Measurements from ENCODE around the gene TCL1B. TPM values are rescaled to one million over a fixed set of nuclear protein-coding genes. Genes with fewer than 3 reads are reported as not detected.

Gene TCL1B
- polyA plus RNA-seq, 2 of the 4 experiments (the other 2 are of a cell fraction), result not detected

DNA sequence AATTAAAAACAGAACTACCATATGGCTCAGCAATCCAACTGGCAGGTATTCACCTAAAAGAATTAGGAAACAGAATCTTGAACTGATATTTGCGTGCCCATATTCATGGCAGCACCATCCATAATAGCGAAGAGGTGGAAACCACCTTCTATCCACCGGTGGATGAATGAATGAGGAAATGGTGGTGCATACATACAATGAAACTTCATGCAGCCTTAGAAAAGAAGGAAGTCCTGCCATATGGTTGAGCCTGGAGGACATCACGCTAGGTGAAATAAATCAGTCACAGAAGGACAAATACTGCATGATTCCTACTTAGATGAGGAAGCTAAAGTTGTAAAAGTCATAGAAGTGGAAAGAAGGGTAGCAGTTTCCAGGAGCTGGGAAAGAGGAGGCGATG lies 21.1 kb downstream of the TCL1B start (continued):
- TF ChIP-seq, protein P1, sequence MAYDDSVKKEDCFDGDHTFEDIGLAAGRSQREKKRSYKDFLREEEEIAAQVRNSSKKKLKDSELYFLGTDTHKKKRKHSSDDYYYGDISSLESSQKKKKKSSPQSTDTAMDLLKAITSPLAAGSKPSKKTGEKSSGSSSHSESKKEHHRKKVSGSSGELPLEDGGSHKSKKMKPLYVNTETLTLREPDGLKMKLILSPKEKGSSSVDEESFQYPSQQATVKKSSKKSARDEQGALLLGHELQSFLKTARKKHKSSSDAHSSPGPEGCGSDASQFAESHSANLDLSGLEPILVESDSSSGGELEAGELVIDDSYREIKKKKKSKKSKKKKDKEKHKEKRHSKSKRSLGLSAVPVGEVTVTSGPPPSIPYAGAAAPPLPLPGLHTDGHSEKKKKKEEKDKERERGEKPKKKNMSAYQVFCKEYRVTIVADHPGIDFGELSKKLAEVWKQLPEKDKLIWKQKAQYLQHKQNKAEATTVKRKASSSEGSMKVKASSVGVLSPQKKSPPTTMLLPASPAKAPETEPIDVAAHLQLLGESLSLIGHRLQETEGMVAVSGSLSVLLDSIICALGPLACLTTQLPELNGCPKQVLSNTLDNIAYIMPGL (CRISPR knock-in tag; IDR thresholded peaks at IDR 0.05; ENCODE audit: borderline replicate concordance), result no peak

DNA sequence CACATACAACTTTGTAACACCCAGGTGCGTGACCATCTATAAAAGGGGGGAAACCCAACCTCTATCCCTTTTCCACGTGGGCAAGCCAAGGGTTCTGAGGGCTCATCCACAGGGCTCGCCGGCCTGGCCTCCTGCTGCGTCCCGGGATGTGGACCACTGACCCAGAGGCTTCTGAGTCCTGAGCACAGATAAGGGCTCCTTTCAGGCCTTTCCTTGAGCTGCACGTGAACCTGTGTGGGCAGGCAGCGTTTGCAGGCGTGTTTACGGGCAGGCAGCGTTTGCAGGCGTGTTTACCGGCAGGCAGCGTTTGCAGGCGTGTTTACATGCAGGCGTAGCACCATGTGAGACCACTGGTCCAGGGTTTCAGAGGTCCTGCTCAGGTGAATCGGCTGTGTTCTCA lies 23.9 kb downstream of the TCL1B start:
- no peak overlapping the region for H3K4me2 ChIP-seq
- WGBS (ENCODE audit: missing lambda C conversion rate), result 30% methylated on average over 10 of the region's 17 CpGs

DNA sequence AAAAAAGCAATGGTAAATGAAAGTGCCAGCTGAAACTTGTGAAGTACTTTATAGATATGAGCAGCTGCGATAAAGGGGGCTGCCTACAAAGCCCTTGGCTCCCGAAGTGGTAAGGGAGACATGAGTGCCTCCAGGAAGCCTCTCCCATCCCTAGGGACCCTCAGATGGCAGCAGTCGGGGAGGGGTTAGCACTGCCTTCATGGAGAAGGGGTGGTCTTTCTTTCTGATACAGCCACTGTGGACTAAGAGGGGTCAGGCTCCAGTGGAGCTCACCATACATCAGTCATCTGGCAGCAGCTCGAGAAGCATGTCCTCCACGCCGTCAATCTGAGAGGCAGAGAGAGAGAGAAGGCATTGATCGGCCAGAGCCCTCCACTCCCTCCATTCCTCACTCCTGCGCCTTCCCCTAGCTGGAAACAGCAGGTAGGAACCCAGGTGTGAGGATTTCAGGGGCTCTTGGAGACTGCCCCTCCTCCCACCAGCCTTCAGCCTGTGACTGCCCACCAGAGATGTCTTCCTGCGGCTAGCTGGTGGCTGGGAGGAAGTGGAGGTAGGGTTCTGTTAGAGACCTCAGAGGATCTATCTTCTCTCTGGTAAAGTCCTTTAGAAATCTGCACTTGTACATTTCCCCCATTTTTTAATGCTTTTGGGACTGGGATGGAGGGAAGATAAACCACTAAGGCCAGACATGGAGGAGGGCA lies 25.4 kb downstream of the TCL1B start:
- Histone ChIP-seq H3K4me2 (no peak overlapping the region), H3K27ac (no peak overlapping the region), H3K9me3 (no peaks in the 10 kb centered on the region), H3K4me1 (no peaks in the 10 kb centered on the region), H3K4me3 (no peak overlapping the region)
- ChIA-PET POLR2A (no interaction called here), CTCF (interaction anchor here (0.6 to 1.2 kb wide), 2 partner anchors 81 to 980 kb away, joined by 3 read pairs; no protein-coding TSS in a partner anchor)
- 17% methylated on average over 9 of the region's 9 CpGs for WGBS (ENCODE audit: missing lambda C conversion rate)
- TF ChIP-seq ESRRA (IDR thresholded peaks at IDR 0.05; ENCODE audit: borderline replicate concordance, low read length) (no peak), EHF (CRISPR knock-in tag; IDR thresholded peaks at IDR 0.05) (no peak), NFE2L2 (conservative IDR thresholded peaks at IDR 0.05; ENCODE audit: low read length) (no peak), FOXS1 (CRISPR knock-in tag; IDR thresholded peaks at IDR 0.05) (no peak), RFX5 (IDR thresholded peaks at IDR 0.05) (no peak), CHD4 (IDR thresholded peaks at IDR 0.05; ENCODE audit: borderline replicate concordance) (no peak), NPAS2 (CRISPR knock-in tag; IDR thresholded peaks at IDR 0.05; ENCODE audit: borderline replicate concordance) (no peak), GATA3 (IDR thresholded peaks at IDR 0.05; ENCODE audit: borderline replicate concordance) (no peak)
- TF ChIP-seq, protein P2, sequence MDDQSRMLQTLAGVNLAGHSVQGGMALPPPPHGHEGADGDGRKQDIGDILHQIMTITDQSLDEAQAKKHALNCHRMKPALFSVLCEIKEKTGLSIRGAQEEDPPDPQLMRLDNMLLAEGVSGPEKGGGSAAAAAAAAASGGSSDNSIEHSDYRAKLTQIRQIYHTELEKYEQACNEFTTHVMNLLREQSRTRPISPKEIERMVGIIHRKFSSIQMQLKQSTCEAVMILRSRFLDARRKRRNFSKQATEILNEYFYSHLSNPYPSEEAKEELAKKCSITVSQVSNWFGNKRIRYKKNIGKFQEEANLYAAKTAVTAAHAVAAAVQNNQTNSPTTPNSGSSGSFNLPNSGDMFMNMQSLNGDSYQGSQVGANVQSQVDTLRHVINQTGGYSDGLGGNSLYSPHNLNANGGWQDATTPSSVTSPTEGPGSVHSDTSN (IDR thresholded peaks at IDR 0.05), result no peak
- TF ChIP-seq, protein P3, sequence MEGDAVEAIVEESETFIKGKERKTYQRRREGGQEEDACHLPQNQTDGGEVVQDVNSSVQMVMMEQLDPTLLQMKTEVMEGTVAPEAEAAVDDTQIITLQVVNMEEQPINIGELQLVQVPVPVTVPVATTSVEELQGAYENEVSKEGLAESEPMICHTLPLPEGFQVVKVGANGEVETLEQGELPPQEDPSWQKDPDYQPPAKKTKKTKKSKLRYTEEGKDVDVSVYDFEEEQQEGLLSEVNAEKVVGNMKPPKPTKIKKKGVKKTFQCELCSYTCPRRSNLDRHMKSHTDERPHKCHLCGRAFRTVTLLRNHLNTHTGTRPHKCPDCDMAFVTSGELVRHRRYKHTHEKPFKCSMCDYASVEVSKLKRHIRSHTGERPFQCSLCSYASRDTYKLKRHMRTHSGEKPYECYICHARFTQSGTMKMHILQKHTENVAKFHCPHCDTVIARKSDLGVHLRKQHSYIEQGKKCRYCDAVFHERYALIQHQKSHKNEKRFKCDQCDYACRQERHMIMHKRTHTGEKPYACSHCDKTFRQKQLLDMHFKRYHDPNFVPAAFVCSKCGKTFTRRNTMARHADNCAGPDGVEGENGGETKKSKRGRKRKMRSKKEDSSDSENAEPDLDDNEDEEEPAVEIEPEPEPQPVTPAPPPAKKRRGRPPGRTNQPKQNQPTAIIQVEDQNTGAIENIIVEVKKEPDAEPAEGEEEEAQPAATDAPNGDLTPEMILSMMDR (IDR thresholded peaks at IDR 0.05), result no peak
- TF ChIP-seq, protein P1 (CRISPR knock-in tag; IDR thresholded peaks at IDR 0.05; ENCODE audit: borderline replicate concordance), result no peak
- TF ChIP-seq, protein P4, sequence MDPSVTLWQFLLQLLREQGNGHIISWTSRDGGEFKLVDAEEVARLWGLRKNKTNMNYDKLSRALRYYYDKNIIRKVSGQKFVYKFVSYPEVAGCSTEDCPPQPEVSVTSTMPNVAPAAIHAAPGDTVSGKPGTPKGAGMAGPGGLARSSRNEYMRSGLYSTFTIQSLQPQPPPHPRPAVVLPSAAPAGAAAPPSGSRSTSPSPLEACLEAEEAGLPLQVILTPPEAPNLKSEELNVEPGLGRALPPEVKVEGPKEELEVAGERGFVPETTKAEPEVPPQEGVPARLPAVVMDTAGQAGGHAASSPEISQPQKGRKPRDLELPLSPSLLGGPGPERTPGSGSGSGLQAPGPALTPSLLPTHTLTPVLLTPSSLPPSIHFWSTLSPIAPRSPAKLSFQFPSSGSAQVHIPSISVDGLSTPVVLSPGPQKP (IDR thresholded peaks at IDR 0.05; ENCODE audit: low read depth, low read length), result no peak
- ATAC-seq, result no peak
- FAIRE-seq, result no peak
- DNase-seq (ENCODE audit: low read depth in 1 of 2, low spot score in 1 of 2), result no peak

More for the DNA sequence above, 23.9 kb downstream of the TCL1B start:
- no peaks in the 10 kb centered on the region for H3K4me1 ChIP-seq
- no peak overlapping the region for H3K4me3 ChIP-seq
- no peak overlapping the region for H3K27ac ChIP-seq
- no peak for DNase-seq (ENCODE audit: low read depth in 1 of 2, low spot score in 1 of 2)
- ATAC-seq, result no peak
- TF ChIP-seq FOSB (CRISPR knock-in tag; IDR thresholded peaks at IDR 0.05) (no peak), RARB (CRISPR knock-in tag; IDR thresholded peaks at IDR 0.05) (no peak), TP53 (CRISPR knock-in tag; IDR thresholded peaks at IDR 0.05) (no peak)
- no peaks in the 10 kb centered on the region for H3K9me3 ChIP-seq
- FAIRE-seq, result no peak
- CTCF ChIA-PET, result no interaction called here
- POLR2A ChIA-PET, result no interaction called here
